B cell (primary cell): ENCODE data around the gene MGAT1. TPM values are rescaled to one million over a fixed set of nuclear protein-coding genes. Genes with fewer than 3 reads are reported as not detected.

ENCODE experiments used
- ATAC-seq: fragments of 200-7000 bp; cut with Tn5 transposase; one replicate; pipeline ENCODE4 v1.10.0; 2021; ENCODE audit warnings: low read depth, mild to moderate bottlenecking, moderate number of reproducible peaks, moderate library complexity
- CTCF ChIA-PET: fragments of 350-600 bp; sonication (Branson Sonifier 250); formaldehyde crosslinking; loops from one replicate; lab custom pipeline; 2021; ENCODE audit warnings: antibody characterized with exemption, inconsistent platforms; lab: Charles Lee
- POLR2A ChIA-PET: fragments of 350-600 bp; sonication (Branson Sonifier 250); formaldehyde crosslinking; loops from one replicate; lab custom pipeline; 2021; ENCODE audit warnings: antibody characterized with exemption; lab: Charles Lee
- DNase-seq: peaks from one replicate; pipeline ENCODE4 v3.0.0; 2013
- H2AFZ ChIP-seq: 2 replicates; pipeline ENCODE4 v1.6.1; 2012; ENCODE audit warnings: mild to moderate bottlenecking, low read depth, low read length; ENCODE audit not compliant: insufficient read depth, poor library complexity, severe bottlenecking
- H3K27ac ChIP-seq, 2 donors: 1 replicate in 1 of 2; 2 replicates in 1 of 2; pipeline ENCODE4 v1.5.1; 2012 to 2013; ENCODE audit warnings: low read length in 2 of 2, mild to moderate bottlenecking in 2 of 2, moderate library complexity in 1 of 2
- H3K27me3 ChIP-seq, 4 experiments: fragments of 200-600 bp in 1 of 4; sonication (generic) in 1 of 4; replicated peaks in 1 of 4; 1 replicate in 2 of 4; 2 replicates in 2 of 4; pipeline versions ENCODE4 v1.6.1 to v1.7.0; 2013 to 2016; ENCODE audit warnings: low read length in 3 of 4, mild to moderate bottlenecking in 2 of 4, mixed read lengths in 1 of 4, moderate library complexity in 1 of 4; ENCODE audit not compliant: insufficient read depth in 4 of 4, control insufficient read depth in 3 of 4; ENCODE audit errors: control extremely low read depth in 1 of 4
- H3K36me3 ChIP-seq, 2 experiments: replicated peaks in 1 of 2; 1 replicate in 1 of 2; 2 replicates in 1 of 2; pipeline versions ENCODE4 v1.6.1 to v1.7.1; 2013; ENCODE audit warnings: low read length in 1 of 2; ENCODE audit not compliant: insufficient read depth in 2 of 2, control insufficient read depth in 1 of 2; ENCODE audit errors: control extremely low read depth in 1 of 2, extremely low read depth in 1 of 2
- H3K4me1 ChIP-seq, 2 donors: fragments of 200-600 bp in 1 of 2; sonication (generic) in 1 of 2; 1 replicate in 1 of 2; 2 replicates in 1 of 2; pipeline versions ENCODE4 v1.5.1 to v1.6.1; 2013 to 2017; ENCODE audit warnings: low read length in 2 of 2; ENCODE audit not compliant: control insufficient read depth in 2 of 2, insufficient read depth in 2 of 2
- H3K4me2 ChIP-seq: replicated peaks from 2 replicates; pipeline ENCODE3; 2012; ENCODE audit warnings: mild to moderate bottlenecking, low read depth, low read length; ENCODE audit not compliant: poor library complexity, severe bottlenecking
- H3K4me3 ChIP-seq, 5 experiments: fragments of 200-600 bp in 1 of 5; sonication (generic) in 1 of 5; 1 replicate in 3 of 5; 2 replicates in 2 of 5; pipeline versions ENCODE4 v1.5.1 to v1.7.0; 2011 to 2016; ENCODE audit warnings: low read length in 4 of 5, mild to moderate bottlenecking in 4 of 5, low read depth in 2 of 5, control low read depth in 1 of 5, moderate library complexity in 1 of 5; ENCODE audit not compliant: insufficient read depth in 1 of 5; ENCODE audit errors: control extremely low read depth in 1 of 5, extremely low read depth in 1 of 5
- H3K79me2 ChIP-seq: fragments of 200-600 bp; sonication (generic); one replicate; pipeline ENCODE4 v1.6.0; 2016; ENCODE audit warnings: low read length; ENCODE audit not compliant: control insufficient read depth, insufficient read depth
- H3K9ac ChIP-seq: fragments of 200-600 bp; sonication (generic); 2 replicates; pipeline ENCODE4 v1.6.1; 2017; ENCODE audit warnings: mild to moderate bottlenecking, low read length, moderate library complexity
- H3K9me3 ChIP-seq, 3 donors: one replicate each; pipeline versions ENCODE4 v1.6.1 to v1.7.1; 2013; ENCODE audit warnings: low read length in 2 of 3; ENCODE audit not compliant: control insufficient read depth in 2 of 3, insufficient read depth in 1 of 3; ENCODE audit errors: control extremely low read depth in 1 of 3
- H4K20me1 ChIP-seq: 2 replicates; pipeline ENCODE4 v1.6.0; 2012; ENCODE audit warnings: mild to moderate bottlenecking, low read length; ENCODE audit not compliant: insufficient read depth, control insufficient read depth, poor library complexity, severe bottlenecking
- H3K27ac Mint-ChIP-seq: one replicate; pipeline ENCODE4 v1.8.0; 2021; ENCODE audit warnings: mixed read lengths
- H3K27me3 Mint-ChIP-seq: one replicate; pipeline ENCODE4 v1.8.0; 2021; ENCODE audit warnings: mixed read lengths
- H3K4me1 Mint-ChIP-seq: one replicate; pipeline ENCODE4 v1.8.0; 2021; ENCODE audit warnings: mixed read lengths
- H3K4me3 Mint-ChIP-seq: one replicate; pipeline ENCODE4 v1.8.0; 2021; ENCODE audit warnings: mixed read lengths
- H3K9me3 Mint-ChIP-seq: one replicate; pipeline ENCODE4 v1.8.0; 2022; ENCODE audit warnings: mixed read lengths; ENCODE audit not compliant: insufficient read depth
- EZH2 ChIP-seq: IDR thresholded peaks from 2 replicates; pipeline ENCODE4 v1.6.1; 2012; ENCODE audit warnings: borderline replicate concordance, low read depth, mild to moderate bottlenecking, moderate library complexity, low read length; ENCODE audit not compliant: insufficient read depth, poor library complexity, severe bottlenecking
- WGBS: methylation state at CpG from one replicate; pipeline ENCODE4 v1.1.5; 2013; ENCODE audit warnings: missing lambda C conversion rate; ENCODE audit not compliant: insufficient coverage; 5-methylcytosine and 5-hydroxymethylcytosine counted together
- intact Hi-C: fragments of 100-400 bp; cut with micrococcal nuclease; formaldehyde crosslinking; loops from one replicate; pipeline ENCODE4 v1.10.0; 2022
- polyA plus RNA-seq: library from polyadenylated mRNA; depleted of rRNA; stranded (reverse); fragments of >200 nt; gene quantifications from 2 replicates; pipeline ENCODE4 v1.2.3, GENCODE V29; 2012
- total RNA-seq, 2 donors: library from RNA; stranded (reverse); fragments of 120-200 nt in 1 of 2; gene quantifications; 1 replicate in 1 of 2; 2 replicates in 1 of 2; pipeline versions ENCODE4 v1.2.3 to v1.2.4, GENCODE V29; 2013 to 2022
- TF ChIP-seq, protein P1 (sequence below): fragments of 200-600 bp; IDR thresholded peaks from one replicate; pipeline ENCODE4 v1.8.0; 2022; ENCODE audit warnings: antibody characterized with exemption, mild to moderate bottlenecking

Gene MGAT1
- total and polyA plus RNA-seq, 2 donors (not counting 1 experiment from before 2014, with no cell fraction given): 81.2 to 140 TPM

- Histone ChIP-seq H3K4me2 (no peak within 1 kb of the TSS), H3K9ac (no peak within 1 kb of the TSS), H3K4me3 (no peak within 1 kb of the TSS), H4K20me1 (no peaks in the 10 kb centered on the region), H3K9me3 (peaks cover 0 to 6% (median 0%) of the 10 kb centered on the region in 3 donors), H3K27me3 (peaks cover 0 to 13% (median 7%) of the 10 kb centered on the region in 4 experiments), H3K4me1 (no peaks in the 10 kb centered on the region), H3K79me2 (no peaks in the 10 kb centered on the region), H2AFZ (no peak within 1 kb of the TSS), H3K36me3 (no peaks in the 10 kb centered on the region), H3K27ac (no peak within 1 kb of the TSS)
- DNase-seq: no peak
- H3K27ac Mint-ChIP-seq: no peak within 1 kb of the TSS
- H3K4me3 Mint-ChIP-seq: no peak within 1 kb of the TSS
- H3K27me3 Mint-ChIP-seq: peaks cover 20% of the 10 kb centered on the region
- no peaks in the 10 kb centered on the region for H3K4me1 Mint-ChIP-seq
- intact Hi-C loops: no loop called here
- ChIA-PET CTCF (no interaction called here), POLR2A (no interaction called here)
- no peak for ATAC-seq
- no peaks in the 10 kb centered on the region for H3K9me3 Mint-ChIP-seq
- TF ChIP-seq EZH2: no peak
- TF ChIP-seq, protein P1, sequence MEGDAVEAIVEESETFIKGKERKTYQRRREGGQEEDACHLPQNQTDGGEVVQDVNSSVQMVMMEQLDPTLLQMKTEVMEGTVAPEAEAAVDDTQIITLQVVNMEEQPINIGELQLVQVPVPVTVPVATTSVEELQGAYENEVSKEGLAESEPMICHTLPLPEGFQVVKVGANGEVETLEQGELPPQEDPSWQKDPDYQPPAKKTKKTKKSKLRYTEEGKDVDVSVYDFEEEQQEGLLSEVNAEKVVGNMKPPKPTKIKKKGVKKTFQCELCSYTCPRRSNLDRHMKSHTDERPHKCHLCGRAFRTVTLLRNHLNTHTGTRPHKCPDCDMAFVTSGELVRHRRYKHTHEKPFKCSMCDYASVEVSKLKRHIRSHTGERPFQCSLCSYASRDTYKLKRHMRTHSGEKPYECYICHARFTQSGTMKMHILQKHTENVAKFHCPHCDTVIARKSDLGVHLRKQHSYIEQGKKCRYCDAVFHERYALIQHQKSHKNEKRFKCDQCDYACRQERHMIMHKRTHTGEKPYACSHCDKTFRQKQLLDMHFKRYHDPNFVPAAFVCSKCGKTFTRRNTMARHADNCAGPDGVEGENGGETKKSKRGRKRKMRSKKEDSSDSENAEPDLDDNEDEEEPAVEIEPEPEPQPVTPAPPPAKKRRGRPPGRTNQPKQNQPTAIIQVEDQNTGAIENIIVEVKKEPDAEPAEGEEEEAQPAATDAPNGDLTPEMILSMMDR: no peak
- 100% methylated on average over 1 of the region's 2 CpGs for WGBS
Measured at GRCh38 chr5:180739958-180740357, 62.6 kb downstream of the MGAT1 start, which contains the start of gene OR2Y1. Gene OR2Y1 (minus strand): TSS chr5:180740058. CDS start chr5:180740058, 0 bp downstream.

DNA sequence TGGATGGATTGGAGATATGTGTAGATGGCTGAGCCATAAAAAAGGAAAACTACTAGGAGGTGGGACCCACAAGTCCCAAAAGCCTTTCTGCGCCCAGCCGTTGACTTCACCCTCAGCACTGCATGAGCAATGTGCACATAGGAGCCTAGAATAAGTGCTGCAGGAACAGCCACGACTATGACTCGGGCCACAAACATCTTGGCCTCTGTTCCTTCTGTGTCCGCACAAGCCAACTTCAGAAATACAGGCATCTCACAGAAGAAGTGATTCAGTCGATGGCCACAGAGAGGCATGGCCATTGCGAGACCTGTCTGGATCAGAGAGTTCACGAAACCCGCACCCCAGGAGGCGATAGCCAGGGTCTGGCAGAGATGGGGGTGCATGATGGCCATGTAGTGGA, 63.3 kb downstream of the MGAT1 start:
- H3K4me1 Mint-ChIP-seq: no peaks in the 10 kb centered on the region
- WGBS: 89% methylated on average over 10 of the region's 10 CpGs
- H3K4me1 ChIP-seq: no peaks in the 10 kb centered on the region
- no peak for ATAC-seq
- H4K20me1 ChIP-seq: no peaks in the 10 kb centered on the region
- H3K4me3 ChIP-seq: no peak overlapping the region
- no peak overlapping the region for H3K4me3 Mint-ChIP-seq
- POLR2A ChIA-PET: no interaction called here
- H3K27me3 ChIP-seq: peaks cover 0 to 18% (median 4%) of the 10 kb centered on the region in 4 experiments
- H3K9ac ChIP-seq: no peak overlapping the region
- H3K27me3 Mint-ChIP-seq: peaks cover 26% of the 10 kb centered on the region
- TF ChIP-seq EZH2: no peak
- TF ChIP-seq, protein P1: no peak
- no peak overlapping the region for H3K27ac Mint-ChIP-seq
- CTCF ChIA-PET: no interaction called here
- no peak overlapping the region for H3K27ac ChIP-seq
- H3K36me3 ChIP-seq: no peaks in the 10 kb centered on the region
- no peak for DNase-seq
- H3K9me3 Mint-ChIP-seq: no peaks in the 10 kb centered on the region
- H2AFZ ChIP-seq: no peak overlapping the region
- intact Hi-C loops: no loop called here
- no peak overlapping the region for H3K4me2 ChIP-seq
- H3K9me3 ChIP-seq: peaks cover 0 to 3% (median 0%) of the 10 kb centered on the region in 3 donors
- no peaks in the 10 kb centered on the region for H3K79me2 ChIP-seq
